Activated naive CD4-positive, alpha-beta T cell treated with anti-CD3 and anti-CD28 coated beads, Interleukin-2, amount 50 U/mL, for 16 hours (primary cell): Measurements from ENCODE around the gene TAF1D.

Source experiments
- DNase-seq: peaks from one replicate; pipeline ENCODE4 v3.0.0-alpha.2; 2020

The TAF1D gene

DNA sequence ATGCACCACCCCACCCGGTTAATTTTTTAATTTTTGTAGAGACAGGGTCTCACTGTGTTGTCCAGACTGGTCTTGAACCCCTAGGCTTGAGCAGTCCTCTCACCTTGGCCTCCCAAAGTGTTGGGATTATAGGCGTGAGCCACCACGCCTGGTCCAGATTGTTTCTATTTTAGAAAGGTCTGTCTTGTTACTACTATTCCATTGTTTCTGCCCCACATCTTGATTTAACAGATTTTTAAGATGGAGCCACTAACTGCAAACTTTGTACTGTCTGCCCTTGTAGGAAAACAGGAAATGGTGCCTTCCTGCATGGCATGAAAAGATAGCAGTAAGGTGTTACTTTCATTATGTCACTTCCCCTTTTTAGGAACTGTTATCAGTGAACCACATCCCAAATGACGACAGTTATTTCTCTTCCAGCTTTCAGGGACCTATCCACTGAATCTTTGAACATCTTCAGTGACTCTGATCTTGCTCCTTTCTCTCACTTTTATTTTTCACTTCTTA lies 23.2 kb downstream of the TAF1D start:
- no peak for DNase-seq

- DNase-seq: no peak
These were observed 23.8 kb downstream of the TAF1D start for GRCh38 chr11:93717501-93717900.

- no peak for DNase-seq
These were observed 25.4 kb downstream of the TAF1D start for GRCh38 chr11:93715797-93716396.

- DNase-seq: no peak
These were observed 28.6 kb downstream of the TAF1D start for GRCh38 chr11:93712678-93713077.

DNA sequence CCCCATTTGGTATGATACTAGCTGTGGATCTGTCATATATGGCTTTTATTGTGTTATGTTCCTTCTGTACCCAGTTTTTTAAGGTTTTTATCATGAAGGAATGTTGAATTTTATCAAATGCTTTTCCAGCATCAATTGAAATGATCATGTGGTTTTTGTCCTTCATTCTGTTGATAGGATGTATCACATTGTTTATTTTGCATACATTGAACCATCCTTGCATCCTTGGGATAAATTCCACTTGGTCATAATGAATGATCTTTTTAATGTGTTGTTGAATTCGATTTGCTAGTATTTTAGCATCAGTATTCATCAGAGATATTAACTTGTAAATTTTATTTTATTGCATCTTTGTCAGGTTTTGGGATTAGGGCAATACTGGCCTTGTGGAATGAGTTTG lies 31.1 kb downstream of the TAF1D start:
- no peak for DNase-seq

DNA sequence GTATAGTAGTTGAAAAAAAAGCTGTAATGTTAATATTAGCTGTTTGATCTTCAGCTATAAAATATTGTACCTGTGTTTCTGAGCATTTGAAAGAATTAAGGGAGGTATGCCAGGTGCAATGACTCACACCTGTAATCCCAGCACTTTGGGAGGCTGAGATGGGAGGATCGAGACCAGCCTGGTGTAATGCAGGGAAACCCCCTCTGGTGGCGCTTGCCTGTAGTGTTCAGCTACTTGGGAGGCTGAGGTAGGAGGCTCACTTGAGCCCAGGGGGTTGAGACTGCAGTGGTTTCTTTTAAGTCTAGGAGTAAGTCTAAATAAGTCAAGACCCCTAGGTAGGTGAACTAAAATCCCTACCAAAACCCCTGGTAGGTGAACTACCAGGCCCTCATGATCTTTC lies 37.1 kb downstream of the TAF1D start:
- no peak for DNase-seq

DNA sequence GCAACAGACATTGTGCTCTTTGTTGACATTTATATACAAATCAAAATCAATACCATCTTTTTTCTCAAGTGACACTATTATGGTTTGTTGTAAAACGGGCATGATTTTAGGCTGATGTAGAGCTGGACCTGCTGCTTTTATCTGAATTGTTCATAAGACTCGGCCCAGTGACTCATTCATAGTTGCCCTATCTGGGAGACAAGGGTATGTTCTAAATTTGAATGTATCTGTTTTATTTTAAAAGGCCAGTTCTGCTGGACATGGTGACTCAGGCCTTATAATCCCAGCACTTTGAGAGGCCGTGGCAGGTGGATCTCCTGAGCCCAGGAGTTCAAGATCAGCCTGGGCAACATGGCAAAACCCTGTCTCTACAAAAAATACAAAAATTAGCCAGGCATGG lies 40.5 kb downstream of the TAF1D start:
- no peak for DNase-seq

- DNase-seq: no peak
These were observed 43.7 kb downstream of the TAF1D start for GRCh38 chr11:93697611-93698010.

- DNase-seq: no peak
These were observed 46.7 kb downstream of the TAF1D start for GRCh38 chr11:93694557-93694956.

DNA sequence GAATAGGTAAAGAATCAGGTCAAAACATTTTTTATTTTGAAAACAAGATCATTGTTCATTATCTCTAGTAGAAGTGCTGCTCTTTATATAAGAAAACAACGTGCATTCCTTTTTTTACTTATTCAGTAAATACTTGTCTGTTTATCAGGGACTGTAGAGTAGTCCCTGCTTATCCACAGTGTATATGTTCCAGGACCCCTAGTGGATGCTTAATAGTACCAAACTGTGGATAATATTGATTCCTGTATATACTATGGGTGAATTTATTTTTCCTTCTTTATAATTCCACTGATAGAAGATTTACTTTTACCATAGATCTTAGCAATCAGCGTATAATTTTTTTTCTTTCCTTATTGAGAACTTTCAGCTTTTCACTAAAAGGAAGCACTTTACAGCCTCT lies 47.2 kb downstream of the TAF1D start:
- DNase-seq: no peak

DNA sequence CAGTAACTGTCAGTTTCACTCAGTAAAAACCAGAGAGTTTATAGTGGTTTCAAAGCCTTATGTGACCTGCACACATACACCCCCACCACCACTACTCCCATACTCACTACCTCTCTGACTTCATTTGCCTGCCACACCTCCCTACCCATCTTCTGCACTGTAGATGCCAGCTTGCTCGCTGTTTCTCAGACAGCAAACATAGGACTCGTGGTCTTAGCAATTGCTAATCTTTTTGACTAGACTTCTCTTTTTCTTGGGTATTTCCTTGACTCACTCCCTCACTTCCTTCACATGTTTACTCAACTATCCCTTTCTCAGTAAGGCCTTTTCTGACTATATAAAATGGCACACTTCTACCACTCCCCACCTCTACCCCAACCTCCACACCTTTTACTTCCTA lies 52.1 kb downstream of the TAF1D start:
- no peak for DNase-seq

GRCh38 chr11:93686812-93687211 lies 54.5 kb downstream of the TAF1D start:
- no peak for DNase-seq

- no peak for DNase-seq
These were observed 55.1 kb downstream of the TAF1D start for GRCh38 chr11:93686226-93686625.
